ENCODE measurements around the gene LYG1.
"Not testable (repeated sequence)": the region's sequence is repeated elsewhere in the genome, so short reads cannot be mapped to it uniquely, and the experiment has no call there.

GRCh38 chr2:99345446-99345845, 44.4 kb upstream of the LYG1 start:
- TF ChIP-seq EZH2 (IDR thresholded peaks at IDR 0.05; ENCODE audit: low read length) = not testable (repeated sequence)
- TF ChIP-seq, protein P1, sequence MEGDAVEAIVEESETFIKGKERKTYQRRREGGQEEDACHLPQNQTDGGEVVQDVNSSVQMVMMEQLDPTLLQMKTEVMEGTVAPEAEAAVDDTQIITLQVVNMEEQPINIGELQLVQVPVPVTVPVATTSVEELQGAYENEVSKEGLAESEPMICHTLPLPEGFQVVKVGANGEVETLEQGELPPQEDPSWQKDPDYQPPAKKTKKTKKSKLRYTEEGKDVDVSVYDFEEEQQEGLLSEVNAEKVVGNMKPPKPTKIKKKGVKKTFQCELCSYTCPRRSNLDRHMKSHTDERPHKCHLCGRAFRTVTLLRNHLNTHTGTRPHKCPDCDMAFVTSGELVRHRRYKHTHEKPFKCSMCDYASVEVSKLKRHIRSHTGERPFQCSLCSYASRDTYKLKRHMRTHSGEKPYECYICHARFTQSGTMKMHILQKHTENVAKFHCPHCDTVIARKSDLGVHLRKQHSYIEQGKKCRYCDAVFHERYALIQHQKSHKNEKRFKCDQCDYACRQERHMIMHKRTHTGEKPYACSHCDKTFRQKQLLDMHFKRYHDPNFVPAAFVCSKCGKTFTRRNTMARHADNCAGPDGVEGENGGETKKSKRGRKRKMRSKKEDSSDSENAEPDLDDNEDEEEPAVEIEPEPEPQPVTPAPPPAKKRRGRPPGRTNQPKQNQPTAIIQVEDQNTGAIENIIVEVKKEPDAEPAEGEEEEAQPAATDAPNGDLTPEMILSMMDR (optimal IDR thresholded peaks at IDR 0.05 in 1 of 3, IDR thresholded peaks at IDR 0.05 in 1 of 3, conservative IDR thresholded peaks at IDR 0.05 in 1 of 3; ENCODE audit: extremely low read depth in 1 of 3, insufficient read depth in 2 of 3, low read length in 3 of 3) = not testable (repeated sequence)

Measured in keratinocyte (primary cell).